SK-N-MC (cell line): ENCODE data around the gene MFN1.

Experiments
- EZH2 ChIP-seq: fragments of 200-600 bp; sonication (generic); IDR thresholded peaks from one replicate; pipeline ENCODE4 v1.6.1; 2017; ENCODE audit warnings: antibody characterized with exemption
- FOXP2 ChIP-seq: optimal IDR thresholded peaks from 2 replicates; pipeline ENCODE3; 2011; ENCODE audit warnings: mild to moderate bottlenecking, moderate library complexity; ENCODE audit not compliant: insufficient read depth; ENCODE audit errors: extremely low read length, control extremely low read depth
- POLR2AphosphoS5 ChIP-seq: IDR thresholded peaks from 2 replicates; pipeline ENCODE4 v1.6.1; 2012; ENCODE audit warnings: mild to moderate bottlenecking, low read depth, low read length, borderline replicate concordance

- TF ChIP-seq EZH2 (no peak), POLR2AphosphoS5 (no peak), FOXP2 (no peak)
Measured at GRCh38 chr3:179401561-179401960, 54.1 kb downstream of the MFN1 start.
